ENCODE measurements around the gene ZNF776.
A peak's percentile ranks its signal among the peaks of the same experiment; 100 is the strongest.
"Not testable (repeated sequence)": the region's sequence is repeated elsewhere in the genome, so short reads cannot be mapped to it uniquely, and the experiment has no call there.

The ZNF776 gene

DNA sequence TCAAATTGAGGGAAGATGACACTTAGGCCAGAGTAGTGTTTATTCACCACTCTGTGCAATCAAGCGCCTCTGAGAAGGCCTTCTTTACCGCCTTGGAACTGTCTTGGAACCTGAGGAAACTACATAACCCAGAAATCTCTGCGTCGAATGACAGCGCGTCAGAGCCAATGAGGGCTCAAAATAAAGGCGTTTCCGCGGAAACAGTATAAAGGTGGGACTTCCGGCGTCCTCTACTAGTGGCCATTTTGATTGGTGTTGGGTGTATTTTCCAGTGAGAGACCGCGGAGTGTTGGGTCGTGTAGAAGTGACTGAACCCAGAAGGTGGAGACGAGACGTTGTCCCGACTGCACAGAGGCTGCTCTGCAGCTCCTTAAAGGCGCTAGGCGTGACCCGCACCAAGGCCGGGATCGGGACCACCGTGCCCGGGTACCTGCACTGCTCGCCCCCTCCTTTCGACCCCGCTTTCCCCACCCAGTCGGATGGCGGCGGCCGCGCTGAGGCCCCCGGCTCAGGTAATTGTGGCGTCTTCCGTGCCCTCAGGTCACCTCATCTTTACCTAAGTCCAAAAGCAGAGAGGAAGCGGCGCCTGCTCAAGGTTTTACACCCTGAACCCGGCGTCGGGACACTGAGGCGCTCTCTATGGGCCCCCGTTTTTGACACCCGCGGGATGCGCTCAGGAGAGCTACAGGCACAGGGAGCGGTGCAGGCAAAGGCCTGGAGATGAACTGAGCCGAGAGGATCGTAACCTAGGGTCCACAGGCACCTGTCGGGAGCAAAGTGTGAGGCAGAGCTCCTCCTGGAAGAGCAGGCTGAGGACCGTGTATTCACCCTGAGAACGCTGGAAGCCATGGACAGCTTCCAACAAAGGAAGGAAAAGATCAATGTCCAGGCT lies at the start of gene ZNF776:
Gene ZNF776, plus strand, starts transcription at position 236 of the 892 bp plus-strand sequence. Its CDS starts 244 bp downstream, at position 480.
- DNase-seq = peak; percentile 83

DNA sequence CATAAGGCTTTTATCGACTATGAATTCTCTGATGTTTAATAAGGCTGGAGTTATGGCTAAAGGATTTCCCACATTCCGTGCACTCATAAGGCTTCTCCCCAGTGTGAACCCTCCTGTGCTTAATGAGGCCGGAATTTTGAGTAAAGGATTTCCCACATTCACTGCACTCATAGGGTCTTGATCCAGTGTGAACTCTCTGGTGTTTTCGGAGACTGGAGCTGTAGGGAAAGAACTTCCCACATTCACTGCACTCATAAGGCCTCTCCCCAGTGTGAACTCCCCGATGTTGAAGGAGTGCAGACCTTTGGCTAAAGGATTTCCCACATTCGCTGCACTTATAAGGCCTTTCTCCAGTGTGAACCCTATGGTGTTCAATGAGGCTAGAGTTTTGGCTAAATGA lies 45.0 kb upstream of the ZNF776 start:
- no peak for DNase-seq

DNA sequence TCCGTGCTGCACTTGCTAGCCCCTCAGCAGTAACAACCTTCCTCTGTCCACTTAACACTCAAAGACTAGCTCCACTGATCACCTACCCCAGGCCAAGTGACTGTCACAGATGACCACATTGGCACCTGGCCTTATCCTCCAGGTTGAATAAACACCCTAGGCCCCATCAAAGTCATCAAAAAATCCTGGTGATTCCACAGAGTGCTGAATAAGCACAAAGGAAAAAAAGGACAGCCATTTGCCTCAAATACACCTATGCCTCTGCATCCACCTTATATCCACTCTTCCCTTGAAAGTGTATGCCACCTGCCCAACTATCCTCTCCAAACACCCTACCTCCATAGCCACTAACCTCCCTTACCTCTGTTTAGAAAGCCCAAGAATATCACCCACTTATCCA lies 40.3 kb upstream of the ZNF776 start:
- no peak for DNase-seq

DNA sequence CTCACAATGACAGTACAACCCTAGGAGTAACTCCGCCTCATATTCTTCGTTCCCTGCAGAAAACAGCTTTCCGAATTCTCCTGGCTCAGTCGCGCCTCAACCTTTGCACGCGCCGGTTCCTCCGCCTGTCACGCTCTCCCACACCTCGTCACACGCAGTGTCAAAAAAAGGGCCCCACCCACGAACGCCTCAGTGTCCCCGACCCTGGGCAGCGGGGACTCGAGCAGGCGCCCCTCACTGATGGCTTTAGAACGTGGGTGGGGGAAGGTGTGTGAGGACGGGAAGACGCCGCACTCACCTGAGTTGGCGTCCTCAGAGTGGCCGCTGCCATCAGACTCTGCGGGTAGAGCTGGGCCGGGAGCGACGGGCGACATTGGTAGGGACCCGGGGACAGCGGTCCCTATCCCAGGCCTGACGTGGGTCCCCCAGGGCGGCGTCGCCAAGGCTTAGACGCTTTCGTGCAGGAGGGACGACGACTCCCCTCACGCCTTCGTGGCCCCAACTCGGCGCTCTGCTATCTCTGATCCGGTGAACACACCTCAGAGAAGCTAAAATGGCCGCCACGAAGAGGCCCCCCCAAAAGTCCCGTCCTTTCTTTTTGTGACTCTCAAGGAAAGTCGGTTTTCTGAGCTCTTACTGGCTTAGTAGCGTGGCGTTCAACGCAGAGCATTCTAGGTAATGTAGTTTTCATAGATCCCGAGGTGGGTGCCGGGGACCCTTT lies 37.8 kb upstream of the ZNF776 start, which contains the start of gene ZNF154:
Gene ZNF154, minus strand, starts transcription at position 564 of the 721 bp plus-strand sequence. Its CDS starts 233 bp downstream, at position 331.
- no peak for DNase-seq

DNA sequence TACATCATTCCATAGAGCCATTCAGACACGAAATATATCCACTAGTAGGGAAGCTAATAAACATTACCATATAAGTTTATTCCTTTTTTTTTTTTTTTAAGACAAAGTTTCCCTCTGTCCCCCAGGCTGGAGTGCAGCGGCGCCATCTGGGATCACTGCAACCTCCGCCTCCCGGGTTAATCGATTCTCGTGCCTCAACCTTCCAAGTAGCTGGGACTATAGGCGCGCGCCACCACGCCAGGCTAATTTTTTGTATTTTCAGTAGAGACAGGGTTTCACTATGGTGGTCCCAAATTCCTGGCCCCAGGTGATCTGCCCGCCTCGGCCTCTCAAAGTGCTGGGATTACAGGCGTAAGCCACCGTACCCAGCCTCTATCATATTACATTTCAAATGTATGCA lies 37.0 kb upstream of the ZNF776 start:
- DNase-seq = no peak

DNA sequence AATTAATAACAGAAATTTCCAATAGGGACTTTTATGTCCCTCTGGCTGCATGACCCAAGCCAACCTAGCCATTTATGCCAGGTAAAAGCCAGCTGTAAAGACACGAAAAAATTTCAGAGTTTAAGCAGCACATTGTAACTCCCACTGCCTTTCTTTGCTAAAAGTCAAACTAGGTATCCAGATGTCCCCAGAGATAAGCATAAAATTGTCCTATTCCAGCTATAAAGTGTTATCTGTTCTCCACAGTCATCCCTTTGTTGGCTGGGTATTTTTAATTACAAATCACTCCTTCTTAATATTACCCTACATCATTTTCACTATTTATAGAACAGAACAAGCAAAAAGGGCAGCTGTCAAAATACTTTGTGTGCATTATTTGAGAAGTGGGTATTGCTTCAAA lies 34.4 kb upstream of the ZNF776 start:
- DNase-seq = no peak

DNA sequence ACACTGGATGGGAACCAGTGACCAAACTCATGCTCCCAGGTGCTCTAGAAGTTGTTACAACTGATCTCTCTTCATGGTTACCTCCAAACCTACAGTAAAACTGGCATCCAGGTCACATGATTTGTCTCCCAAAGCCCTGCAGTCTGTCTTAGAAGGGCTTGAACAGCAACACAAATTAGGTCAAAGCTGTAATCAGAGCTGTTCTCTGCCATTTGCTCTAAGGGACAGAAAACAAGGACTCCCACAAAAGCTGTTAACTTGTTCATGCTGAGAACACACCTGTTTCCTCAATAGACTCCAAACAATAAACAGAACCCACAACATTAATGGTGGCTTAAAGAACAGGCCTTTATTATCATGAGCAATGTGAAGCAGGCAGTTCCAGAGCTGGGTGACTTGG lies 27.2 kb upstream of the ZNF776 start:
- DNase-seq = no peak

DNA sequence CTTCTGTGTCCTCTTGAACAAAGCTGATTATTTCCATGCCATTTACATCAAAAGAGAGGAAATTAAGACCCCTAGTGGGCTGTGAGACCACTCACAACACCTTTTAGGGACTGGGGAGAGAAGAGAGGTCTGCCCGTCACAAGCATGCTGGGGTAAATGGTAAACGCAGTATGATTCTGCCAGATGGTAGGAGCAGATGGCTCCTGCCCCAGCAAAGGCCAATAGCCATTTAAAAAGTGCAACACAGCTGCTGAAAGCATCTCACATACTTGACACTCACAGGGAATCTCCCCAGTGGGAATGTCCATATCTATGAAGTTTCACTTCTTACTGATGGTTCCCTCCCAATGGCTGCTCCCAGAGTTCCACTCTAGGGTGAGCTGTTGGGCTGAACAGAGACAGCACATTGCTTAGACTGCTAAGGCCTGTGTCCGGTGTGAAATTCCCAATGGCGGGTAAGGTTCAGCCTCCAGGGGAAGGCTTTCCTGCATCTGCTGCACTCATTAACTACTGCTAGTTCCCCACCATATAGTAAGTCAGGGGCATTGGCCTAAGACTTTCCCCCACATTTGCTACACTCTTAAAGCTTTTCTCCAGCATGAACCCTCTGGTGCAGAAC lies 26.6 kb upstream of the ZNF776 start:
- no peak for DNase-seq

DNA sequence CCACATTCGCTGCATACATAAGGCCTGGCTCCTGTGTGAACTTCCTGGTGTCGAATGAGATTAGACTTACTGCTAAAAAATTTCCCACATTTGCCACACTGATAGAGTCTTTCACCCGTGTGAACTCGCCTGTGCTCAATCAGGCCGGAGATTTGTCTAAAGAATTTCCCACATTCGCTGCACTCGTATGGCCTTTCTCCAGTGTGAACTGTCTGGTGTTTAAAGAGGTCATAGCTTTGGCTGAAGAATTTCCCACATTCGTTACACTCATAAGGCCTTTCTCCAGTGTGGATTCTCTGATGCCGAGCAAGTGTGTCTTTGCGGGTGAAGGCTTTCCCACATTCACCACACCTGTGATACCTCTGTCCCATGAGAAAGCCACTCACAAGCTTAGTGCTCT lies 25.7 kb upstream of the ZNF776 start:
- DNase-seq = no peak

DNA sequence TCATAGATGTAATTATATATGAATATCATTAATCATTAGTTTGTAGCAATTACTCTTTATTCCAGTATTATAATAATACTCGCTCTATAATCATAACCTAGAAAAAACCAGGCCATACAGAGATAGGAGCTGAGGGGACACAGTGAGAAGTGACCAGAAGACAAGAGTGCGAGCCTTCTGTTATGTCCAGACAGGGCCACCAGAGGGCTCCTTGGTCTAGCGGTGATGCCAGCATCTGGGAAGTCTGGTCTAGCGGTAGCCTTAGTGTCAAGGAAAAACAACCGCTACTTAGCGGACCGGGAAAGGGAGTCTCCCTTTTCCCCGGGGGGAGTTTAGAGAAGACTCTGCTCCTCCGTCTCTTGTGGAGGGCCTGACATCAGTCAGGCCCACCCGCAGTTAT lies 8.3 kb upstream of the ZNF776 start:
- DNase-seq = peak; percentile 1

DNA sequence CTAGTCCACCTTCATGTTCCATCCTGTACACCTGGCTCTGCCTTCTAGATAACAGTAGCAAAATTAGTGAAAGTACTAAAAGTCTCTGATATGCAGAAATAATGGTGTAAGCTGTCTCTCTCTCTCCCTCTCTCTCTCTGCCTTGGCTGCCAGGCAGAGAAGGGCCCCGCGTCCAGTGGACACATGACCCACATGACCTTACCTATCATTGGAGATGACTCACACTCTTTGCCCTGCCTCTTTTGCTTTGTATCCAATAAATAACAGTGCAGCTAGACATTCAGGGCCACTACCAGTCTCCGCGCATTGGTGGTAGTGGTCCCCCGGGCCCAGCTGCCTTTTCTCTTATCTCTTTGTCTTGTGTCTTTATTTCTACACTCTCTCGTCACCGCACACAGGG lies 7.8 kb upstream of the ZNF776 start:
- not testable (repeated sequence) for DNase-seq

DNA sequence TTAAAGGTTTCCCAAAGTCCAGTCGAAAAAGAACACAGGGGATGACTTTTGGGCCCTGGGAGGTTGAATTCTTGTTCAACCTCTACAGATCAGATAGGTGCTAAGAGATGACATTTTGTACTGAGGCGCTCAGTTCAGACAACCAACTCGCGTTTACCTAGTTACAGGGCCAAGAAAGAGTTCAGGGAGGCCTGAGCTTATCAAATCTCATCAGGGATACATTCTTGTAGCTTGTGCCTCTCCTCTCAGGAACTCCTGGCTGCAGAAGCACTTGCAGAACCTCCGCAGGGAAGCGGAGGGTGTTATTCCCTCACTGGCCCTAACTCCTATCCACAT lies 825 bp downstream of the ZNF776 start:
- no peak for DNase-seq

DNA sequence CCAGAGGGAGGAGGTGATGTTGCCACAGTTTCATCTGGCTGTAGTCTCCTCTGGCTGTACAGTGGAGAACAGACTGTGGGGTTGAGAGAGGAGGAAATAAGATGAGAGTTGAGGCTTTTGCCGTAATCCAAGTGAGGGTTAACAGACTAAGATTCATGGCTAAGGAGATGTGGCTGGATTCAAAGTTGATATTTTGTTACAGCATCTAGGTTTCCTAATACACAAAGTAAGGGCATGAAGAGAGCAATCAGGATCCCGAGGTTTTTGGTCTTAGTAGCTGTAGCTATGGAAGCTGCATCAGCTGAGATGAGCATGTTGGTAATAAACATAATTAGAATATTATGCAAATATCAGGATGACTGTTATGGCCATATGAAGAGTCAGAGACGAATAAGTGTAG lies 1.4 kb downstream of the ZNF776 start:
- DNase-seq = no peak

DNA sequence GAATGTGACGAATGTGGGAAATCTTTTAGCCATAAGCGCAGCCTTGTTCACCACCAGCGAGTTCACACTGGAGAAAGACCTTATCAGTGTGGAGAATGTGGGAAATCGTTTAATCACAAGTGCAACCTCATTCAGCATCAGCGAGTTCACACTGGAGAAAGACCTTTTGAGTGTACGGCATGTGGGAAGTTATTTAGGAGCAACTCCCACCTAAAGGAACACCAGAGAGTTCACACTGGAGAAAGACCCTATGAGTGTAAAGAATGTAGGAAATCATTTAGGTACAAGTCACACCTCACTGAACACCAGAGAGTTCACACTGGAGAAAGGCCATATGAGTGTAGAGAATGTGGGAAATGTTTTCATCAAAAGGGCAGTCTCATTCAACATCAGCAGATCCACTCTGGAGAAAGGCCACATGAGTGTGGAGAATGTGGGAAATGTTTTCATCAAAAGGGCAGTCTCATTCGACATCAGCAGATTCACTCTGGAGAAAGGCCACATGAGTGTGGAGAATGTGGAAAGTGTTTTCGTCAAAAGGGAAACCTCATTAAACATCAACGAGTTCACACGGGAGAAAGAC lies 7.6 kb downstream of the ZNF776 start:
- no peak for DNase-seq

DNA sequence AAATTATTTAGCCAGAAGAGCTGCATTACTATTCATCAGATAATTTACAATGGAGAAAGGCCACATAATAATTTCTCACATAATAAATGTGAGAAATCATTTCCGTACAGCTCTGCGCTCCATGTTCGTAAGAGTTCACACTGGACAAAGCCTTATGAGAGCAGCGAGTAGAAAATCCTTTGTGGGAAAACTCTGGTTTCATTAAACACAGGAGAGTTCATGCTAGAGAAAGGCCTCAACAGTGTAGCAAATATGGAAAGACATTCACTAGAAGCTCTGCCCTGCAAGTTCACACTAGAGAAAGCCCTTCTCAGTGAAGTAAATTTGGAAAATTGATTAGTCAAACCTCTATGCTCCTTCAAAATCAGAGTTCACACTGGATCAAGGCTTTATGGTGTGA lies 8.4 kb downstream of the ZNF776 start:
- no peak for DNase-seq

DNA sequence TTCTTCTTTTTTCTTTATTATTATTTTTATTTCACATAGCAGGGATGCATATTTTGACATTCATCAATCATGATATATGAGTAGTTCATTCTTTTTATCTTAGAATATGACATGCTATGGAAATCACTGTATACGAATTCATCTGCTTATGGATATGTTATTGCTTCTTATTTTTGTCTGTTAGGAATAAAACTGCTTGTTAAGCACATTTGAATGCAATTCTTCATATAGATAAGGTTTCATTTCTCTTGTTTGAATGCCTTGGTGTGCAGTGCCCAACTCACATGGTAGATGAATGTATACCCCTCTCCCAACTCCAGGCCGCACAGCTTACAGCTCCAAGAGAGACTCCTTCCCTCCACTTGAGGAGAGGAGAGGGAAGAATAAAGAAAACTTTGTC lies 11.3 kb downstream of the ZNF776 start:
- no peak for DNase-seq

DNA sequence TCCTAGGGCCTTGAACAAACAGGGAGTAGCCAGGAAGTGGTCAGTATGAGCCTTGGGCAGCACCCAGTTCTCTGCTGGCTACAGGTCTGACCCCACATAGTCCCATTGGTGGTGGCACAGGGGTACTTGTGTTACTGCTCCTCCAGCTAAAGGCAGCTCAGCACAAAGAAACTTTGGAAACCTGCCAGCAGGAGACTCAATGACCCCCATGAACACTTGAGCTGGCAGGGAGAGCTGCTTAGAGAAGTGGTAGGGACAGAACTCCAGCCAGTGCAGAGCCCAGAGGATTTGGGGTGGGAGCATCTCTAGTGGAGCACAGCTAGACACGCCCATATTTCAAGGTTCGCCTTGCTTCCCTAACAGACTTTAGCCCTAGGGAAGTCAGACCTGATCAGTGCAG lies 12.5 kb downstream of the ZNF776 start:
- DNase-seq = no peak

DNA sequence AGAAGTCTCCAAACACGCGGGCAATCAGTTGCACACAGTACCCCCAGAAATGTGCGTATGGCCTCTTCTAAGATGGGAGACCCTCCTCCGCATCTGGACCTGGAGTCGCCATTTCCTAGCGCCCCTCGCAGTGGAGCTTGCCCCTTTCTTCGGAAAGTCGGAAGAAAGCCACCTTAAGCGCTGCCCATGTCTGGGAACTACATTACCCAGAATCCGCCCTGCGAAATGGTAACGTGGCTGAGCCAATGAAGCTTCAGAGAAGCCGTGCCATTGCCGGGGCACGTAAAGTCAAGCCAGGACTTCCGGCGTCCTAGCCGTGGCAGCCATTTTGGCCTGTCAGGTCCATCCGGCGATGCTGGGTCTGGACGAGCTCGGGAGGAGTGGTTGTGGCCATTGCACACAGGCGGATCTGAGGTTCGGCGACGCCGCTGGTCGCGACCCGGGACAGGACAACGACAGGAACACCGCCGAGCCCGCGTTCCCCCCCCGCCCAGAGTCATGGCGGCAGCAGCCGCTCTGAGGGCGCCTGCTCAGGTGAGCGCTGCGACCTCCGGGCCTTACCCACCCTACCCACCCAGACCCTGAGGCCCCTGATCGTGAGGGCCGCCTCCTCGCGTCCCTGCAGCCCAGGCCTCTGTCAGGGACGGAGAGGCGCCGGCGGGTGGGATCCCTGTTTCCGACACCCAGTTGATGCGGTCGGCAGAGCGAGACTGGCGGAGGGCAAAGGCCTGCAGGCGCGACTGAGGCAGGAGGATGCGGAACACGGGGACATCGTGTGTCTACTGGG lies 22.9 kb downstream of the ZNF776 start, which contains the start of gene ZNF586:
Gene ZNF586, plus strand, starts transcription at position 332 of the 787 bp plus-strand sequence. Its CDS starts 167 bp downstream, at position 499.
- DNase-seq = peak; percentile 61

DNA sequence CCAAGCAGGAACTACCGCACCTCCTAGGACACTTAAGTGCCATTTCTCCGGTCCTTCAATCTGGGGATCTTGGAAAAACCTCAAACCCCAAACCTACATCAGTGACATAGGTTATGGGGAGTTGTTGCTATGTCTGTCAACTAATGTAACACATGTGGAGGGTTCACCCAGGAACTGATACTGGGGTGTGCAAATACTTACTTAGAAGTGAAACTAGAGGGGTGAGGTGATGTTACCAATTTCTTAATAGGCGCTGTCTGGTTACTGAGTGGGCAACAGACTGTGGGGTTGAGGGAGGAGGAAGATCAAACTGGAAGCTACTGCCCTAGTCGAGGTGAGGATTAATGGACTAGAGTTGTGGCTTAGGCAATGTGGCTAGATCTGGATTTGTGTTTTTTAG lies 24.8 kb downstream of the ZNF776 start:
- DNase-seq = no peak

DNA sequence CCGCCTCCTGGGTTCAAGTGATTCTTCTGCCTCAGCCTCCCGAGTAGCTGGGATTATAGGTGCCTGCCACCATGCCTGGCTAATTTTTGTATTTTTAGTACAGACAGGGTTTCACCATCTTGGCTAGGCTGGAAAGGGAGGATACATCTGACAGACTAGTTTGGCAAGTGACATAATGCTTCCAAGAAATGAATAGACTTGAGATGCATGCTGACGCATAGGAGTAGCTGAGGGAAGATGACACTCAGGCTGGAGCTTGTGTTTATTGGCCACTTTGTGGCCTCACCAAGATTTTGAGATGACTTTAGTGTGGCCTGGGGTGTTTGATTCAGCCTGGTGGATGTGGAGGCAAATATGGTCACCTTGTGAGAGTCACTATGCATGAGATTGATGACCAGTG lies 26.9 kb downstream of the ZNF776 start:
- DNase-seq = no peak

DNA sequence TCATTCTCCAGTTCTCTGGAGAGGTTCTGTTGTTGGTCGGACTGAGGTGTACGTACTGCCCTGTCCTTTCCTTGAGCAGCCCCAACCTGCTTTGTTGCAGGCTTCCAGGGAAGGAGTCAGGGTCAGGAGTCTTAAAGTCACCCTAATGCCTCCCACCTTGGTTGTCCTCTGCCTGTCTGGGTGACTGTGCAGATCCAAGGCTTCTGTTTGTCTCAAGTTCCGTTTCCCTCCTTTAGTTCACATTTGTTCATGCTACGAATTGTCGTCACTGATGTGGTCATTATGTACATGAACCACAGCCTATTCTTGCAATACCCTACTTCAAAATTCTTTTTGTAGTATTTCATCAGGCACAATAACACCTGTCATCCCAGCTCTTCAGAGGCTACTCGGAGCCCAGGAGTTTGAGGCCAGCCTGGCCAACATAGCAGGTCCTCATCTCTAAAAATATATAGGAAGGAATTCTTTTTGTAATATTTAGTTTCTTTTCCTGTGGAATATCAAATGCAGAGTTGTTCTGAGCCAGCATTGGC lies 30.2 kb downstream of the ZNF776 start:
- DNase-seq = no peak

DNA sequence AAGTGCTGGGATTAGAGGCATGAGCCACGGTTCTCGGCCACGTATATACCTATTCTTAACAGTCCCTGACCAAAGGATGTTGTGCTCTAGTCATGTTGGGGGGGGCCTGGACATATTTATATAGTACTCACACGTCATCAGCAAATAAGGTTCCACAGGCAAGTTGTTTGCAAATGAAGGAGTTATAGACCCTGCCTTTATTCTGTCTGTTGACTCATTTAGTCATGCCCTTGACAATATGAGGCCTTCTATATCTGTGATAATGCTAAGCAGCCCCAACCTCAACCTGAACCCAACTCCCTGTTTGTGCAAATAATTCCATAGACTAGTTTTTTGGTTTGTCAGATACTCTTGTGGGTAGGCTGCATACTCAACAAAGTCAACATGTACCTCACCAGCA lies 31.7 kb downstream of the ZNF776 start:
- no peak for DNase-seq
